Measurements from ENCODE around the gene FAM170B. TPM values are rescaled to one million over a fixed set of nuclear protein-coding genes. Genes with fewer than 3 reads are reported as not detected.

The FAM170B gene
- total and polyA plus RNA-seq, 9 of the 15 experiments (the other 6 are each of a cell fraction or from before 2014, with no cell fraction given) = 0.11 to 0.21 TPM; not detected in 7

GRCh38 chr10:49174261-49174925 is 40.6 kb upstream of the FAM170B start:
- in situ Hi-C loops (cut with MboI) (no loop called here), intact Hi-C loops (cut with micrococcal nuclease) (loop anchor here (5.0 kb wide), 1 partner anchor 103 kb away; no protein-coding TSS in a partner anchor)
- H3K27ac ChIP-seq (ENCODE audit: extremely low read depth, low read depth, low read length) = peak overlapping the region; percentile 54; the same call in 2 of the 3 replicates
- H3K36me3 ChIP-seq (ENCODE audit: control insufficient read depth, insufficient read depth, low read length) = peaks cover 29% of the 10 kb centered on the region; the same call in 1 of the 3 replicates
- peaks cover 89 to 98% of the 10 kb centered on the region in 2 experiments for H3K4me1 ChIP-seq (replicated peaks in 1 of 2; ENCODE audit: control insufficient read depth in 2 of 2, insufficient read depth in 2 of 2, low read length in 2 of 2)
- WGBS (ENCODE audit: insufficient coverage, low coverage, missing lambda C conversion rate) = 25% methylated on average over 15 of the region's 15 CpGs
- no peaks in the 10 kb centered on the region for H3K27me3 ChIP-seq (ENCODE audit: control insufficient read depth in 2 of 2, insufficient read depth in 2 of 2, low read length in 2 of 2)
- ATAC-seq (peak; percentile 56), FAIRE-seq (peak; percentile 83), DNase-seq (ENCODE audit: extremely low read depth in 1 of 4, low spot score in 3 of 4) (peak in 2 of 4 experiments; percentile 71 to 72)
- CTCF ChIA-PET (ENCODE audit: low intra/inter-chr PET ratio) = no interaction called here
- peaks cover 12% of the 10 kb centered on the region for H3K9me1 ChIP-seq (ENCODE audit: control insufficient read depth, insufficient read depth, low read length)
- H3K9ac ChIP-seq (ENCODE audit: insufficient read depth in 1 of 2, low read depth in 2 of 2, low read length in 2 of 2) = peak overlapping the region; percentile 31 to 80; a peak in 3 of 4 replicates
- H4K20me1 ChIP-seq (replicated peaks; ENCODE audit: control insufficient read depth, insufficient read depth, low read length) = no peaks in the 10 kb centered on the region
- POLR2A ChIA-PET = interaction anchor here (0.6 to 4.1 kb wide), 12 partner anchors 7 to 334 kb away, joined by 3 to 30 read pairs (median 4); partner anchors contain the start of gene TMEM273
- H3K4me3 ChIP-seq = no peak overlapping the region
- no peak overlapping the region for H2AFZ ChIP-seq (ENCODE audit: low read depth, low read length)
- BruUV-seq (replicated peaks) = no TSS peak
- H3K79me2 ChIP-seq (ENCODE audit: control insufficient read depth, insufficient read depth, low read length) = peaks cover 80% of the 10 kb centered on the region
- H3K4me2 ChIP-seq (ENCODE audit: insufficient read depth, low read length) = peak overlapping the region; percentile 68
- H3K9me3 ChIP-seq (replicated peaks; ENCODE audit: control insufficient read depth, insufficient read depth, low read depth, low read length) = no peaks in the 10 kb centered on the region
- peak; percentile 69 for TF ChIP-seq CBFA2T3 (IDR thresholded peaks at IDR 0.05)
- TF ChIP-seq TRIM25 (IDR thresholded peaks at IDR 0.05; ENCODE audit: borderline replicate concordance) = no peak
- peak in 1 of 2 experiments; percentile 41; a peak in 1 of 4 replicates for TF ChIP-seq ETV6 (IDR thresholded peaks at IDR 0.05; ENCODE audit: borderline replicate concordance in 1 of 2, low read depth in 2 of 2, low read length in 1 of 2)
- no peak for TF ChIP-seq ETV6 (CRISPR knock-in tag; IDR thresholded peaks at IDR 0.05; ENCODE audit: borderline replicate concordance)
- TF ChIP-seq CXXC5 (CRISPR knock-in tag; IDR thresholded peaks at IDR 0.05) = peak; percentile 16; the same call in 1 of the 2 replicates
- TF ChIP-seq RFX5 (IDR thresholded peaks at IDR 0.05; ENCODE audit: low read depth, low read length) = no peak
- no peak for TF ChIP-seq RB1 (IDR thresholded peaks at IDR 0.05; ENCODE audit: low read depth)
- TF ChIP-seq E2F3 (CRISPR knock-in tag; IDR thresholded peaks at IDR 0.05) = no peak
- no peak for TF ChIP-seq STAT5A (IDR thresholded peaks at IDR 0.05; ENCODE audit: borderline replicate concordance, low read length)
- no peak for TF ChIP-seq ZNF184 (CRISPR knock-in tag; IDR thresholded peaks at IDR 0.05)
- no peak for TF ChIP-seq ZNF263 (CRISPR knock-in tag; IDR thresholded peaks at IDR 0.05; ENCODE audit: borderline replicate concordance)
- no peak for TF ChIP-seq NFIX (CRISPR knock-in tag; IDR thresholded peaks at IDR 0.05; ENCODE audit: low read depth)
- no peak for TF ChIP-seq ZNF23 (CRISPR knock-in tag; IDR thresholded peaks at IDR 0.05)
- no peak for TF ChIP-seq HLTF (IDR thresholded peaks at IDR 0.05)
- peak; percentile 19 for TF ChIP-seq ZFP36 (IDR thresholded peaks at IDR 0.05; ENCODE audit: low read depth, low read length, partially characterized antibody)
- no peak for TF ChIP-seq POLR3G (IDR thresholded peaks at IDR 0.05; ENCODE audit: extremely low read depth, insufficient read length, insufficient replicate concordance)
- no peak for TF ChIP-seq MYNN (IDR thresholded peaks at IDR 0.05)
- no peak for TF ChIP-seq MYNN (CRISPR knock-in tag; IDR thresholded peaks at IDR 0.05)
- no peak for TF ChIP-seq ZNF75A (CRISPR knock-in tag; IDR thresholded peaks at IDR 0.05)
- TF ChIP-seq FUS (optimal IDR thresholded peaks at IDR 0.05; ENCODE audit: low read depth, low read length) = no peak
- no peak for TF ChIP-seq NKRF (IDR thresholded peaks at IDR 0.05; ENCODE audit: borderline replicate concordance)
- TF ChIP-seq NBN (IDR thresholded peaks at IDR 0.05; ENCODE audit: low read depth) = 0 out of 2 replicates have a peak, but pooled peaks have one; percentile 48

Measured in K562 (cell line).